SU-DHL-6 (cell line): Measurements from ENCODE around the gene MRPL55.

ENCODE experiments used
- H2AFZ ChIP-seq: fragments of 200-600 bp; sonication (generic); 2 replicates; pipeline ENCODE4 v1.6.1; 2014; ENCODE audit warnings: low read depth, mild to moderate bottlenecking, moderate library complexity, mixed read lengths, antibody characterized with exemption, low read length; ENCODE audit not compliant: severe bottlenecking
- H3F3A ChIP-seq: fragments of 200-600 bp; shearing (Covaris generic); 2 replicates; pipeline ENCODE4 v1.6.0; 2016; ENCODE audit warnings: antibody characterized with exemption, mild to moderate bottlenecking; ENCODE audit not compliant: insufficient read depth
- H3K27ac ChIP-seq: fragments of 200-600 bp; sonication (generic); 2 replicates; pipeline ENCODE4 v1.5.1; 2016; ENCODE audit warnings: low read depth, mild to moderate bottlenecking, low read length, moderate library complexity, mixed read lengths
- H3K27me3 ChIP-seq: fragments of 200-600 bp; sonication (generic), shearing (Covaris generic); 2 replicates; pipeline ENCODE4 v1.6.0; 2014; ENCODE audit warnings: mild to moderate bottlenecking, low read length
- H3K36me3 ChIP-seq: fragments of 200-600 bp; sonication (generic); 2 replicates; pipeline ENCODE4 v1.6.1; 2014; ENCODE audit warnings: mild to moderate bottlenecking, low read length, mixed read lengths
- H3K4me2 ChIP-seq: fragments of 300-600, 200-600 bp; shearing (Covaris generic), sonication (generic); 2 replicates; pipeline ENCODE4 v1.6.0; 2014; ENCODE audit warnings: low read length, low read depth, mild to moderate bottlenecking; ENCODE audit not compliant: poor library complexity, severe bottlenecking
- H3K4me3 ChIP-seq: fragments of 200-600 bp; sonication (generic); 2 replicates; pipeline ENCODE4 v1.5.1; 2014; ENCODE audit warnings: antibody characterized with exemption, low read length, mild to moderate bottlenecking, mixed read lengths; ENCODE audit not compliant: insufficient read depth, poor library complexity, severe bottlenecking
- H3K79me2 ChIP-seq: fragments of 200-600 bp; sonication (generic); 2 replicates; pipeline ENCODE4 v1.6.1; 2014; ENCODE audit warnings: mild to moderate bottlenecking, low read length, moderate library complexity; ENCODE audit not compliant: insufficient read depth
- H3K9ac ChIP-seq: fragments of 200-600 bp; sonication (generic); 2 replicates; pipeline ENCODE4 v1.7.0; 2014; ENCODE audit warnings: mild to moderate bottlenecking, low read length
- H3K9me2 ChIP-seq: fragments of 200-600 bp; sonication (generic); replicated peaks from 2 replicates; pipeline ENCODE4 v1.6.1; 2014; ENCODE audit warnings: low read length; ENCODE audit not compliant: insufficient read depth
- H3K9me3 ChIP-seq: fragments of 200-600 bp; sonication (generic); 2 replicates; pipeline ENCODE4 v1.6.1; 2014; ENCODE audit warnings: low read length, mixed read lengths; ENCODE audit not compliant: insufficient read depth
- H4K20me1 ChIP-seq: fragments of 200-600 bp; sonication (generic); 2 replicates; pipeline ENCODE4 v1.6.1; 2014; ENCODE audit warnings: low read depth, mild to moderate bottlenecking, antibody characterized with exemption, low read length, moderate library complexity, mixed read lengths
- CTCF ChIP-seq: fragments of 200-600 bp; sonication (generic); IDR thresholded peaks from one replicate; pipeline ENCODE4 v1.5.1; 2017; ENCODE audit warnings: antibody characterized with exemption, mild to moderate bottlenecking, low read length, moderate library complexity; ENCODE audit not compliant: insufficient read depth, poor library complexity, severe bottlenecking
- EZH2phosphoT487 ChIP-seq: fragments of 200-600 bp; sonication (generic), shearing (Covaris generic); conservative IDR thresholded peaks from 2 replicates; pipeline ENCODE4 v1.6.1; 2018; ENCODE audit warnings: mild to moderate bottlenecking, antibody characterized with exemption, low read length, moderate library complexity, mixed read lengths

Gene MRPL55

DNA sequence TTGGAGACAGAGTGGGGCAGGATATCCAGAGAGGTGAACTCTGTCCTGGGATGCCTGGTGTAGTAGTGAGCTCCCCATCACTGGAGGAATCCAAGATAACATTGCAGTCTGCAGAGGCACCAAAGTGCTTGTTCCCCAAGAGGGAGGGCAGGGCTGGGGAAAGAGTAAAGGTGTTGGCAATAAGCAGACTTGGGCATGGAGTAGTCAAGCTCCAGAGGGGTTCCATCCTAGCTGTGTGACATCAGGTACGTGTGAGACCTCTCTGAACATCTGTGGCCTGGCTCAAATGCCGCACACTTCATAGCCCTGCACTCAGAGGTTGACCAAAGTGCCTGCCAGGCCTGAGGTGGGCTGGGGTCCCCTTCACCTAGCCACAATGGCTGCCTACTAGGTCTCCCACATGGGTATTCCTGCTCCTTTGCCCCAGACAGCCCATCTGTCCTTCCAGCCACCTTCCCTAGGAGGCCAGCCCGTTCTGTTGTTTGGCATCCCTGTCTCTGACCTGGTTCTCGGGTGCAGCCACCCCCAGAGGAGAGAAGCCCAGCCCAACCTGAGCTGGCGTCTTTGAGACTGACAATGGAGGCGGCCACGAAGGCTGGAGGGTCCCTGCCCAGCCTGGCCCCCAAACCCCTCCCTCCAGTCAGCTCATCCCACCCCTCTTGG lies 29.4 kb downstream of the MRPL55 start:
- no peak overlapping the region for H3K9ac ChIP-seq
- H4K20me1 ChIP-seq = peaks cover 11% of the 10 kb centered on the region; the same call in 1 of the 2 replicates
- H3K9me3 ChIP-seq = no peaks in the 10 kb centered on the region
- no peak overlapping the region for H3K4me3 ChIP-seq
- no peaks in the 10 kb centered on the region for H3F3A ChIP-seq
- H3K4me2 ChIP-seq = no peak overlapping the region
- H3K9me2 ChIP-seq = no peaks in the 10 kb centered on the region
- H2AFZ ChIP-seq = no peak overlapping the region
- H3K27ac ChIP-seq = no peak overlapping the region
- H3K36me3 ChIP-seq = no peaks in the 10 kb centered on the region
- TF ChIP-seq CTCF (no peak), EZH2phosphoT487 (no peak)
- H3K27me3 ChIP-seq = no peaks in the 10 kb centered on the region
- peaks cover 44% of the 10 kb centered on the region for H3K79me2 ChIP-seq

GRCh38 chr1:228079013-228079412 lies 30.1 kb downstream of the MRPL55 start:
- no peaks in the 10 kb centered on the region for H3K36me3 ChIP-seq
- no peaks in the 10 kb centered on the region for H3K9me2 ChIP-seq
- no peaks in the 10 kb centered on the region for H3K27me3 ChIP-seq
- H3K4me3 ChIP-seq = no peak overlapping the region
- no peak for TF ChIP-seq EZH2phosphoT487
- TF ChIP-seq CTCF = no peak
- H3F3A ChIP-seq = no peaks in the 10 kb centered on the region
- H3K4me2 ChIP-seq = no peak overlapping the region
- no peak overlapping the region for H2AFZ ChIP-seq
- peaks cover 37% of the 10 kb centered on the region for H3K79me2 ChIP-seq
- no peaks in the 10 kb centered on the region for H3K9me3 ChIP-seq
- H4K20me1 ChIP-seq = peaks cover 4% of the 10 kb centered on the region; the same call in 1 of the 2 replicates
- H3K27ac ChIP-seq = no peak overlapping the region
- H3K9ac ChIP-seq = no peak overlapping the region

DNA sequence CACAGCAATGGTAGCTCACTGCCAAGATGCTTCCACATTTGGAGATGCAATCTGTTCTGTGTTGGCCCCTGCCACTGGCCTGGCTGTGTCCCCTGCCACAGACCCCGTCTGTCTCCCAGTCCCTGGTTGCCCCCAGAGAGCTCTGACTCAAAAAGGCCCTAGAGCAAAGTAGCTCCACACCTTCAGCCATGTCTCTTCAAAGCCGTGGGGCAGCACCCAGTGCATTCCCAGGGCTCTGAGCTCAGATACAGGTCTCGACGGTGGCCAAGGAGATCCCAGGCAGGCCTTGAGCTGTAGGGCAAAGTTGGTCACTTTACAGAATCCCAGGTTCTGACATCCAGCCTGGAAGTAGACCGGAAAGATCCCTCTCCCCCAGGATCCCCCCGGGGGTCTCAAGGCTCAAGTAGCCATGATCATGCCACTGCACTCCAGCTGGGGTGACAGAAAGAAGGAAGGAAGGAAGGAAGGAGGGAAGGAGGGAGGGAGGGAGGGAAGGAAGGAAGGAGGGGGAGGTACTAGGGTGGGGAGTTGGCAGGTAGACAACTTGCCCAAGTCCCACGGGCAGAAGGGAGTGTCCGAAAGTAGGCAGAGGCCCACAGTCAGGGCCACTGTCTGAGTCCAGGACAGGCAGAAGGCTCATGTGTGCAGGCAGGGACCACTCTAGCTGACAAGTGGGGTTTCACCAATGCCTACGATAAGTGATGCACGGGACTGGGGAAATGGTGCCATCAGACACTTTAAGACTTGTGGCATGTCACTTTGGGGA lies 31.4 kb downstream of the MRPL55 start:
- H3K9me3 ChIP-seq = no peaks in the 10 kb centered on the region
- H3K9me2 ChIP-seq = no peaks in the 10 kb centered on the region
- no peak overlapping the region for H3K27ac ChIP-seq
- H3K27me3 ChIP-seq = no peaks in the 10 kb centered on the region
- H2AFZ ChIP-seq = no peak overlapping the region
- H3K4me3 ChIP-seq = no peak overlapping the region
- H4K20me1 ChIP-seq = no peaks in the 10 kb centered on the region
- no peaks in the 10 kb centered on the region for H3K36me3 ChIP-seq
- no peaks in the 10 kb centered on the region for H3F3A ChIP-seq
- H3K9ac ChIP-seq = no peak overlapping the region
- TF ChIP-seq CTCF (no peak), EZH2phosphoT487 (no peak)
- H3K4me2 ChIP-seq = no peak overlapping the region
- peaks cover 24% of the 10 kb centered on the region for H3K79me2 ChIP-seq
